Peyer's patch (tissue), 4 donors: ENCODE results near the gene WLS.

Experiments used
- POLR2A ChIP-seq, 2 donors: fragments of 450-650 bp; IDR thresholded peaks; one replicate each; pipeline ENCODE4 v1.5.1; 2017; ENCODE audit warnings: antibody characterized with exemption in 2 of 2, mild to moderate bottlenecking in 2 of 2, moderate library complexity in 2 of 2
- TF ChIP-seq, protein P1 (sequence below), 6 experiments: fragments of 450-650 bp in 4 of 6; fragments of 200-600 bp in 2 of 6; sonication (generic) in 1 of 6; IDR thresholded peaks; one replicate each; pipeline ENCODE4 v1.5.1; 2017 to 2019; ENCODE audit warnings: antibody characterized with exemption in 6 of 6, mild to moderate bottlenecking in 3 of 6, moderate library complexity in 1 of 6

- TF ChIP-seq, protein P1, sequence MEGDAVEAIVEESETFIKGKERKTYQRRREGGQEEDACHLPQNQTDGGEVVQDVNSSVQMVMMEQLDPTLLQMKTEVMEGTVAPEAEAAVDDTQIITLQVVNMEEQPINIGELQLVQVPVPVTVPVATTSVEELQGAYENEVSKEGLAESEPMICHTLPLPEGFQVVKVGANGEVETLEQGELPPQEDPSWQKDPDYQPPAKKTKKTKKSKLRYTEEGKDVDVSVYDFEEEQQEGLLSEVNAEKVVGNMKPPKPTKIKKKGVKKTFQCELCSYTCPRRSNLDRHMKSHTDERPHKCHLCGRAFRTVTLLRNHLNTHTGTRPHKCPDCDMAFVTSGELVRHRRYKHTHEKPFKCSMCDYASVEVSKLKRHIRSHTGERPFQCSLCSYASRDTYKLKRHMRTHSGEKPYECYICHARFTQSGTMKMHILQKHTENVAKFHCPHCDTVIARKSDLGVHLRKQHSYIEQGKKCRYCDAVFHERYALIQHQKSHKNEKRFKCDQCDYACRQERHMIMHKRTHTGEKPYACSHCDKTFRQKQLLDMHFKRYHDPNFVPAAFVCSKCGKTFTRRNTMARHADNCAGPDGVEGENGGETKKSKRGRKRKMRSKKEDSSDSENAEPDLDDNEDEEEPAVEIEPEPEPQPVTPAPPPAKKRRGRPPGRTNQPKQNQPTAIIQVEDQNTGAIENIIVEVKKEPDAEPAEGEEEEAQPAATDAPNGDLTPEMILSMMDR (IDR thresholded peaks at IDR 0.05), result no peak
- TF ChIP-seq POLR2A (IDR thresholded peaks at IDR 0.05), result no peak
Measured at GRCh38 chr1:68198752-68199151, 33.6 kb downstream of the WLS start.
